OCI-LY3 (cell line): ENCODE results near the gene MLH3.

Source experiments
- H2AFZ ChIP-seq: fragments of 200-600, 300-600 bp; shearing (Covaris generic); 2 replicates; pipeline ENCODE4 v1.6.0; 2014; ENCODE audit warnings: antibody characterized with exemption, low read depth, low read length
- H3K27ac ChIP-seq: fragments of 200-600, 300-600 bp; sonication (generic); 2 replicates; pipeline ENCODE4 v1.5.1; 2014; ENCODE audit warnings: mild to moderate bottlenecking, low read length, moderate library complexity, mixed read lengths
- H3K27me3 ChIP-seq: fragments of 200-600, 300-600 bp; sonication (generic); 2 replicates; pipeline ENCODE4 v1.6.1; 2014; ENCODE audit warnings: low read depth, low read length, mixed read lengths
- H3K36me3 ChIP-seq: fragments of 200-600, 300-600 bp; sonication (generic); replicated peaks from 2 replicates; pipeline ENCODE3; 2014; ENCODE audit warnings: low read depth, low read length, mixed read lengths
- H3K4me1 ChIP-seq: fragments of 300-600, 200-600 bp; sonication (generic); 2 replicates; pipeline ENCODE4 v1.6.1; 2014; ENCODE audit warnings: low read length, mixed read lengths
- H3K4me2 ChIP-seq: fragments of 200-600, 300-600 bp; sonication (generic); 2 replicates; pipeline ENCODE4 v1.6.1; 2014; ENCODE audit warnings: low read length, mixed read lengths
- H3K4me3 ChIP-seq: fragments of 300-600, 200-600 bp; sonication (generic); 2 replicates; pipeline ENCODE4 v1.5.1; 2014; ENCODE audit warnings: antibody characterized with exemption, mild to moderate bottlenecking, low read length, moderate library complexity
- H3K79me2 ChIP-seq: fragments of 300-600, 200-600 bp; shearing (Covaris generic); 2 replicates; pipeline ENCODE4 v1.6.1; 2014; ENCODE audit warnings: mild to moderate bottlenecking, low read length, mixed read lengths
- H3K9ac ChIP-seq: fragments of 300-600, 200-600 bp; shearing (Covaris generic); 2 replicates; pipeline ENCODE4 v1.6.0; 2014; ENCODE audit warnings: mild to moderate bottlenecking, low read length, moderate library complexity
- H3K9me3 ChIP-seq: fragments of 200-600, 300-600 bp; shearing (Covaris generic); 2 replicates; pipeline ENCODE4 v1.6.1; 2014; ENCODE audit warnings: low read length, mixed read lengths; ENCODE audit not compliant: insufficient read depth
- H4K20me1 ChIP-seq: fragments of 200-600, 300-600 bp; sonication (generic); 2 replicates; pipeline ENCODE4 v1.6.1; 2016; ENCODE audit warnings: low read length, mixed read lengths; ENCODE audit not compliant: insufficient read depth
- CTCF ChIP-seq: fragments of 200-600, 300-600 bp; sonication (generic); IDR thresholded peaks from 2 replicates; pipeline ENCODE4 v1.5.1; 2014; ENCODE audit warnings: antibody characterized with exemption, low read length, low read depth
- EZH2phosphoT487 ChIP-seq: fragments of 200-600 bp; shearing (Covaris generic); IDR thresholded peaks from 2 replicates; pipeline ENCODE4 v1.6.1; 2018; ENCODE audit warnings: antibody characterized with exemption, mixed run types, low read depth

The MLH3 gene

GRCh38 chr14:74988993-74989392 is 62.3 kb downstream of the MLH3 start:
- peaks cover 3% of the 10 kb centered on the region; the same call in 1 of the 2 replicates for H3K4me1 ChIP-seq
- no peak overlapping the region for H2AFZ ChIP-seq
- H4K20me1 ChIP-seq = no peaks in the 10 kb centered on the region
- no peak overlapping the region for H3K27ac ChIP-seq
- no peak overlapping the region for H3K4me2 ChIP-seq
- H3K27me3 ChIP-seq = no peaks in the 10 kb centered on the region
- H3K79me2 ChIP-seq = no peaks in the 10 kb centered on the region
- H3K9me3 ChIP-seq = no peaks in the 10 kb centered on the region
- H3K36me3 ChIP-seq = no peaks in the 10 kb centered on the region
- H3K9ac ChIP-seq = no peak overlapping the region
- no peak overlapping the region for H3K4me3 ChIP-seq
- TF ChIP-seq EZH2phosphoT487 (no peak), CTCF (no peak)

GRCh38 chr14:74988131-74988530 is 63.1 kb downstream of the MLH3 start:
- Histone ChIP-seq H2AFZ (no peak overlapping the region), H3K4me1 (peaks cover 3% of the 10 kb centered on the region; the same call in 1 of the 2 replicates), H4K20me1 (no peaks in the 10 kb centered on the region), H3K4me3 (no peak overlapping the region), H3K4me2 (no peak overlapping the region), H3K36me3 (no peaks in the 10 kb centered on the region), H3K27ac (no peak overlapping the region), H3K9me3 (no peaks in the 10 kb centered on the region), H3K79me2 (no peaks in the 10 kb centered on the region), H3K9ac (no peak overlapping the region), H3K27me3 (no peaks in the 10 kb centered on the region)
- TF ChIP-seq CTCF (no peak), EZH2phosphoT487 (no peak)

- H2AFZ ChIP-seq = no peak overlapping the region
- no peak overlapping the region for H3K27ac ChIP-seq
- H3K27me3 ChIP-seq = no peaks in the 10 kb centered on the region
- no peaks in the 10 kb centered on the region for H3K9me3 ChIP-seq
- H3K4me3 ChIP-seq = no peak overlapping the region
- H4K20me1 ChIP-seq = no peaks in the 10 kb centered on the region
- no peak for TF ChIP-seq CTCF
- no peak for TF ChIP-seq EZH2phosphoT487
- no peaks in the 10 kb centered on the region for H3K79me2 ChIP-seq
- H3K36me3 ChIP-seq = no peaks in the 10 kb centered on the region
- H3K4me2 ChIP-seq = no peak overlapping the region
- no peak overlapping the region for H3K9ac ChIP-seq
- peaks cover 3% of the 10 kb centered on the region; the same call in 1 of the 2 replicates for H3K4me1 ChIP-seq
Measured at GRCh38 chr14:74985806-74986205, 65.5 kb downstream of the MLH3 start.

- H3K27ac ChIP-seq = no peak overlapping the region
- no peaks in the 10 kb centered on the region for H4K20me1 ChIP-seq
- peaks cover 3% of the 10 kb centered on the region; the same call in 1 of the 2 replicates for H3K4me1 ChIP-seq
- H3K79me2 ChIP-seq = no peaks in the 10 kb centered on the region
- H3K27me3 ChIP-seq = no peaks in the 10 kb centered on the region
- H2AFZ ChIP-seq = no peak overlapping the region
- H3K9me3 ChIP-seq = no peaks in the 10 kb centered on the region
- TF ChIP-seq EZH2phosphoT487 = no peak
- TF ChIP-seq CTCF = no peak
- H3K4me2 ChIP-seq = no peak overlapping the region
- no peak overlapping the region for H3K9ac ChIP-seq
- no peaks in the 10 kb centered on the region for H3K36me3 ChIP-seq
- H3K4me3 ChIP-seq = no peak overlapping the region
Measured at GRCh38 chr14:74985028-74985310, 66.3 kb downstream of the MLH3 start.
